Mammary epithelial cell (primary cell): ENCODE results near the gene MAP3K10.

Experiments
- EZH2 ChIP-seq: IDR thresholded peaks from 2 replicates; pipeline ENCODE4 v1.6.1; 2012; ENCODE audit warnings: low read length, inconsistent platforms, borderline replicate concordance
- TF ChIP-seq, protein P1 (sequence below), 2 donors: IDR thresholded peaks in 1 of 2; conservative IDR thresholded peaks in 1 of 2; 2 replicates each; pipeline ENCODE4 v1.5.1; 2011 to 2012; ENCODE audit warnings: inconsistent platforms in 2 of 2, low read length in 2 of 2, mild to moderate bottlenecking in 2 of 2, control low read depth in 1 of 2, low read depth in 1 of 2; ENCODE audit not compliant: insufficient read depth in 1 of 2; ENCODE audit errors: extremely low read depth in 1 of 2

DNA sequence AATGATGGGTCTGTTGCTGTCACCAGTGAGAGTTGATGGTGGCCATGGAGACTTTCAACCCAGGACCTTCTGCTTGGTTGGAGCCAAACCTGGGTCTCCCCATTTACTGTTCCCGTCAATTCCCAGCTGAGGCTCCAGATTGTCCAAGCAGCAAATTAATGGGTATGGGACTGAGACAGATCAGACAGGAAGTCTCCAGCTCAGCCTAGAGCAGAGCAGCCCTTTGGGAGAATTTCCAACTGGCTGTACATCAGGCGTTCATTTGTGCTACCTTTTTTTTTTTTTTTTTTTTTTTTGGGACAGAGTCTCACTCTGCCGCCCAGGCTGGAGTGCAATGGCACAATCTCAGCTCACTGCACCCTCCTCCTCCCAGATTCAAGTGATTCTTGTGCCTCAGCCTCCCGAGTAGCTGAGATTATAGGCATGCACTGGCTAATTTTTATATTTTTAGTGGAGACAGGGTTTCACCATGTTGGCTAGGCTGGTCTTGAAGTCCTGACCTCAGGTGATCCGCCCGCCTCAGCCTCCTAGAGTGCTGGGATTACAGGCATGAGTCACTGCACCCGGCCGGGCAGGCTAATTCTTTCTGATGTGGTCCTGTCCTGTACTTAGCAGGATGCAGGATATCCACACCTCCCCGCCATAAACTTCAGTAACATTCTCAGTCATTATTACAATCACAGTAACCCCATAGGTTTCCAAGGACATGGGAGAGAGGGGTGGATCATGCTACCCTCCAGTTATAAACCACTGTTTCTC, 9.3 kb downstream of the MAP3K10 start:
- TF ChIP-seq, protein P1, sequence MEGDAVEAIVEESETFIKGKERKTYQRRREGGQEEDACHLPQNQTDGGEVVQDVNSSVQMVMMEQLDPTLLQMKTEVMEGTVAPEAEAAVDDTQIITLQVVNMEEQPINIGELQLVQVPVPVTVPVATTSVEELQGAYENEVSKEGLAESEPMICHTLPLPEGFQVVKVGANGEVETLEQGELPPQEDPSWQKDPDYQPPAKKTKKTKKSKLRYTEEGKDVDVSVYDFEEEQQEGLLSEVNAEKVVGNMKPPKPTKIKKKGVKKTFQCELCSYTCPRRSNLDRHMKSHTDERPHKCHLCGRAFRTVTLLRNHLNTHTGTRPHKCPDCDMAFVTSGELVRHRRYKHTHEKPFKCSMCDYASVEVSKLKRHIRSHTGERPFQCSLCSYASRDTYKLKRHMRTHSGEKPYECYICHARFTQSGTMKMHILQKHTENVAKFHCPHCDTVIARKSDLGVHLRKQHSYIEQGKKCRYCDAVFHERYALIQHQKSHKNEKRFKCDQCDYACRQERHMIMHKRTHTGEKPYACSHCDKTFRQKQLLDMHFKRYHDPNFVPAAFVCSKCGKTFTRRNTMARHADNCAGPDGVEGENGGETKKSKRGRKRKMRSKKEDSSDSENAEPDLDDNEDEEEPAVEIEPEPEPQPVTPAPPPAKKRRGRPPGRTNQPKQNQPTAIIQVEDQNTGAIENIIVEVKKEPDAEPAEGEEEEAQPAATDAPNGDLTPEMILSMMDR (conservative IDR thresholded peaks at IDR 0.05 in 1 of 2, IDR thresholded peaks at IDR 0.05 in 1 of 2; ENCODE audit: extremely low read depth in 1 of 2, insufficient read depth in 1 of 2, low read depth in 1 of 2, low read length in 2 of 2), result no peak
- TF ChIP-seq EZH2, result no peak
